Thyroid gland (tissue), 4 donors: Measurements from ENCODE around the gene PTPRN2.

Experiments used
- POLR2A ChIP-seq, 2 donors: fragments of 450-650 bp; IDR thresholded peaks; one replicate each; pipeline ENCODE4 v1.6.1; 2017; ENCODE audit warnings: antibody characterized with exemption in 2 of 2, mild to moderate bottlenecking in 2 of 2, moderate library complexity in 1 of 2
- TF ChIP-seq, protein P1 (sequence below), 6 experiments: fragments of 200-600 bp in 3 of 6; fragments of 450-650 bp in 3 of 6; sonication (generic) in 3 of 6; IDR thresholded peaks; one replicate each; pipeline ENCODE4 v1.5.1; 2016 to 2019; ENCODE audit warnings: antibody characterized with exemption in 6 of 6, mild to moderate bottlenecking in 2 of 6, inconsistent platforms in 1 of 6, moderate library complexity in 1 of 6

DNA sequence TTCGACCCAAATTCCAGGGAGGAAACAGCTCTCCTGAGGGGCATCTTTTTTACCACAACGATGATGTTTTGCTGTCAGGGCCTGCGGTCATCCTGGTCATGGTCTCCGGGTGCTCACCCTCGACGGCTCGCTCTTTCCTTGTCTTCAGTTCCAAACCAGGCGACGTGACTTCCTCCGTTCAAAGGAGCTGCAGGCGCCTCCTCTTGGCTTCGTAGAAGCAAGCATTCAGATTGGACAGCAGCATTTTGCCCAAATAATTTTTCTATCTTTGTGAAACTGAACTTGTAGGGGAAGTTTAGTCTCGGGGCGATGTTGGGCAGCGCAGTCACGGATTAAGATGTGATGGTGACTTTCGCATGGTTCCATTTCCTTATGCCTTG is 1042.0 kb downstream of the PTPRN2 start:
- TF ChIP-seq POLR2A (IDR thresholded peaks at IDR 0.05): no peak
- TF ChIP-seq, protein P1, sequence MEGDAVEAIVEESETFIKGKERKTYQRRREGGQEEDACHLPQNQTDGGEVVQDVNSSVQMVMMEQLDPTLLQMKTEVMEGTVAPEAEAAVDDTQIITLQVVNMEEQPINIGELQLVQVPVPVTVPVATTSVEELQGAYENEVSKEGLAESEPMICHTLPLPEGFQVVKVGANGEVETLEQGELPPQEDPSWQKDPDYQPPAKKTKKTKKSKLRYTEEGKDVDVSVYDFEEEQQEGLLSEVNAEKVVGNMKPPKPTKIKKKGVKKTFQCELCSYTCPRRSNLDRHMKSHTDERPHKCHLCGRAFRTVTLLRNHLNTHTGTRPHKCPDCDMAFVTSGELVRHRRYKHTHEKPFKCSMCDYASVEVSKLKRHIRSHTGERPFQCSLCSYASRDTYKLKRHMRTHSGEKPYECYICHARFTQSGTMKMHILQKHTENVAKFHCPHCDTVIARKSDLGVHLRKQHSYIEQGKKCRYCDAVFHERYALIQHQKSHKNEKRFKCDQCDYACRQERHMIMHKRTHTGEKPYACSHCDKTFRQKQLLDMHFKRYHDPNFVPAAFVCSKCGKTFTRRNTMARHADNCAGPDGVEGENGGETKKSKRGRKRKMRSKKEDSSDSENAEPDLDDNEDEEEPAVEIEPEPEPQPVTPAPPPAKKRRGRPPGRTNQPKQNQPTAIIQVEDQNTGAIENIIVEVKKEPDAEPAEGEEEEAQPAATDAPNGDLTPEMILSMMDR (IDR thresholded peaks at IDR 0.05): no peak
